Loucy (cell line): ENCODE data around the gene SOBP.

ENCODE experiments used
- EZH2phosphoT487 ChIP-seq: fragments of 200-600 bp; IDR thresholded peaks from 2 replicates; pipeline ENCODE4 v1.6.1; 2018; ENCODE audit warnings: antibody characterized with exemption, mild to moderate bottlenecking, moderate library complexity, borderline replicate concordance
- TF ChIP-seq, protein P1 (sequence below): fragments of 200-600 bp; sonication (generic); conservative IDR thresholded peaks from 2 replicates; pipeline ENCODE4 v1.5.1; 2014; ENCODE audit warnings: mild to moderate bottlenecking, antibody characterized with exemption, low read length

DNA sequence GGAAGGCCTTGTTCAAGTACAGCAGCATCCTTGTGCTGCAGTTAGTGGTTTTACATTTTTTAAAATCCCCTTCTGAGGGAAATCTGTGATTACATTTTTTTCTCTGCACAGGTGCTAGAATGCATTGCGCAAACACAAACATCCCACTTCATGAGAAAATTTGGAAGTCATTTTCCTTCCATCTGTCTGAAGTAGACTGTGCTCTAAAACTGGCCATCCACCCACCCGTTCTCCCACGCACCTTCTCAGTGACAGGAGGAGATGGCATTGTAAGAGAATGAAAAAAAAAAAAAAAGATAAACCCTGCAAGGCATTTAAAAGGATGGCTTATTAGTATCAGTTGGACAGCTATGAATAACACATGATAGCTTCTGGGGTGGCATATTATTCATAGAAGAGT, 65.0 kb downstream of the SOBP start:
- TF ChIP-seq, protein P1, sequence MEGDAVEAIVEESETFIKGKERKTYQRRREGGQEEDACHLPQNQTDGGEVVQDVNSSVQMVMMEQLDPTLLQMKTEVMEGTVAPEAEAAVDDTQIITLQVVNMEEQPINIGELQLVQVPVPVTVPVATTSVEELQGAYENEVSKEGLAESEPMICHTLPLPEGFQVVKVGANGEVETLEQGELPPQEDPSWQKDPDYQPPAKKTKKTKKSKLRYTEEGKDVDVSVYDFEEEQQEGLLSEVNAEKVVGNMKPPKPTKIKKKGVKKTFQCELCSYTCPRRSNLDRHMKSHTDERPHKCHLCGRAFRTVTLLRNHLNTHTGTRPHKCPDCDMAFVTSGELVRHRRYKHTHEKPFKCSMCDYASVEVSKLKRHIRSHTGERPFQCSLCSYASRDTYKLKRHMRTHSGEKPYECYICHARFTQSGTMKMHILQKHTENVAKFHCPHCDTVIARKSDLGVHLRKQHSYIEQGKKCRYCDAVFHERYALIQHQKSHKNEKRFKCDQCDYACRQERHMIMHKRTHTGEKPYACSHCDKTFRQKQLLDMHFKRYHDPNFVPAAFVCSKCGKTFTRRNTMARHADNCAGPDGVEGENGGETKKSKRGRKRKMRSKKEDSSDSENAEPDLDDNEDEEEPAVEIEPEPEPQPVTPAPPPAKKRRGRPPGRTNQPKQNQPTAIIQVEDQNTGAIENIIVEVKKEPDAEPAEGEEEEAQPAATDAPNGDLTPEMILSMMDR = no peak
- no peak for TF ChIP-seq EZH2phosphoT487
